GM21786 (cell line): ENCODE measurements around the gene YIPF1.

ENCODE experiments used
- ATAC-seq: cut with Tn5 transposase; IDR thresholded peaks from one replicate; pipeline ENCODE4 v1.9.1; 2021; ENCODE audit not compliant: unreplicated experiment

YIPF1 gene

DNA sequence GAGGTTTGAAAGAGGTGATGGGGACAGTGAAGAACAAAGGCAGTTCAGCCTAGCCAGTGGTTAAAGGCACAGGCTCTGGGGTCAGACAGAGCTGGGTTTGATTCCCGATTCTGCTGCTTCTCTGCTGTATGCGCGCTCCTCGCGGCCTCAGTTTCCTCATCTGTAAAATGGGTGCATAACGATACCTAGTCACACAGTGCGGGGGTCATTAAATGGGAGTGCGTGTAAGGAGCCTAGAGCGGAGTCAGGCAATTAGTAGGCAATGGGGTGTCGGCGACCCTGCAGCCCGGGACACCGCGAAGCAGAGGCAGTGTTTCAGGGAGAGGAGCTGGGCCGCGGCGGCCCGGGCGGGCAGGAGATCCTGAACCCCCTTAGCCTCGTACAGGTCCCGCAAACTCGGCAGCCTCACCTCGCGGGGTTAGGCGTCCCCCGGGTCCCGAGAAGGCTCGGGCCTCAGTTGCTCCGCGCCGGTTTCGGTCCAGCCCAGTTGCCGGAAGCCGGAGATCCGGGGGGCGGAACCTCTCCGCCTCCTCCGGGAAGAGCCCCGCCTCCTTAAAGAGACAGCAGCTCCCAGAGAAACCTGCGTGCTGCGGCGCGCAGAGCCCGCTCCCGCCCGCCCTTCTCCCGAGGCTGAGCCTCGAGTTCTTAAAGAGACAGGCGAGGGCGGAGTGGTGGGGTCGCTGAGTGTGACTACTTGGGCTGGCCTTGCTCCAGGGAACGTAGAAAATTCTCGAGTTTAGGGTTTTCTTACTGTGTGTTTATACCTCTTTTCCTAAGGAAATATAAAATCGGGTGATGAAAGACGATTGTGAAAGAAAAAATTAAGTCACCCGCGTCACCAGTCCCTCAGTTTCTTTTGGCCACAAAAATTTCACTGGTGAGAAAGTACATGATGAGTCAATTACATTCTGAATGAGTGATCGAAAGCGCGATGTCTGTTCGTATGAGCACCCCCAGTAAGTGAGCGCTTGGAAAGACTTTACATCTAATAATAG is at the start of gene YIPF1:
TSS of gene YIPF1 (minus strand) at position 494 of the 995 bp plus-strand sequence. CDS start 860 bp downstream, outside the sequence.
- peak; percentile 88 for ATAC-seq

DNA sequence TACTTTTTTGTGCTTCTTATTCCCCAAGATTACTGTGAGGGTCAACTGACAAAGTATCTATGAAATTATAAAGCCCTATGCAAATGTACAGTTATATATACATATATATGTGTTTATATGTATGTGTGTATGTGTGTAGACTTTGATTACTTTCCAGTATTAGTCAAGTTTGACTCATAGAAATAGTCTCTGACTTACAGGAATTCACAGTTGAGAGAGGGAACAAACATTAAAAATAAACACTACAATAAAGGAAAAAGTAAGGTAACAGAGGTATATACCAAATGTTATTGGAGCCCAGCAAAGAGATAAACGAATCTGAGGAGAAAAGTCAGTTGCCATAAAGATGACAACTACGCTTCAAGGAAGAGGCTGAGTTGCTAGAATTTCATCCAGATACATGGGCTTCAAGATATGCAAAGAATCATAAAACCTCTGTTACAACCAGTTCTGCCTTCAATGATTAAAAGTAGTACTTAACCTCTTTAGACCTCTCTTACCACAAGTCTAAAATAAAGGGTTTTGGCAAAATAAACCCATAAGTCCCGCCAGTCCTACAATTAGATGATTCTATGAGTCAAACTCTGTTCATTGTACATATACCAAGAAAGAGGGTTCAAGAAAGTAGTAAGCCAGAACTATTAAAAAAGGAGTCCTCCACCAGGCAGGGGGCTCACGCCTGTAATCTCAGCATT is 48.7 kb upstream of the YIPF1 start:
- ATAC-seq = no peak

DNA sequence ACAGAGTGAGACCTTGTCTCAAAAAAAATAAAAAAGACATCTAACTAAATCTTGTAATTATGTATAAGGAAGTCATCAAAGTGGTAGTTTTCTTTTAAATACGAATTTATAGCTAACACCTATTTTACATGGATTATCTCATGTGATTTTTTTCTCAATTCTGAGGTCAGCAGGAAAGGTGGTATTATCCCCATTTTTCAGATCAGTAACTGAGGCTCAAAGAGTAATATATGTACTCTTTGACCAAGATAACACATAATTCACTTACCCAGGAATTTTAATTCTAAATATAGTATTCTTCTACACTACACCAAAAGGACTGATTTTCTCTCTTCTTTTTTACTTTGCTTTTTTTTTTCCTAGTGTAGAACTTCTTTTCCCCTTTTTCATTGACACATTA is 46.8 kb upstream of the YIPF1 start:
- ATAC-seq = no peak

DNA sequence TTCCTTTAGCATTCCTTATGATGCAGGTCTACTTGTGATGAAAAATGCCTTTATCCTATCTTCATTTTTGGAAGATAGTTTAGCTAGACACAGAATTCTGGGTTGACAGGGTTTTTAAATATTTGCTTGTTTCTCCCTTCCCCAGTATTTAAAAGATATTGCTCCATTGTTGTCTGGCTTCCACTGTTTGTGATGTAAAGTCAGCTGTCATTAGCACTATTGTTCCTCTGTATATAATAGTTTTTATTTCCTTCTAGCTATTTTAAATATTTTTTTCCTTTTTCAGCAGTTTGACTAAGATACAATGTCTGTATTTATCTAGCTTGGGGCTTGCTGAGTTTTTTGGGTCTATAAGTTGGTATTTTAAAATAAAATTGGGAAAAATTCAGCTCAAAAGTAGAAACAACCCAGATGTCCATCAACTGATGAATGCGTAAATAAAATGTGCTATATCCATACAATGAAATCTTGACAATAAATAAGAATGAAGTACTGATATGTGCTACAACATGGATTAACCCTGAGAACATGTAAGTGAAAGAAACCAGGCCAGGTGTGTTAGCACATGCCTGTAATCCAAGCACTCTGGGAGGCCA is 44.7 kb upstream of the YIPF1 start:
- no peak for ATAC-seq

DNA sequence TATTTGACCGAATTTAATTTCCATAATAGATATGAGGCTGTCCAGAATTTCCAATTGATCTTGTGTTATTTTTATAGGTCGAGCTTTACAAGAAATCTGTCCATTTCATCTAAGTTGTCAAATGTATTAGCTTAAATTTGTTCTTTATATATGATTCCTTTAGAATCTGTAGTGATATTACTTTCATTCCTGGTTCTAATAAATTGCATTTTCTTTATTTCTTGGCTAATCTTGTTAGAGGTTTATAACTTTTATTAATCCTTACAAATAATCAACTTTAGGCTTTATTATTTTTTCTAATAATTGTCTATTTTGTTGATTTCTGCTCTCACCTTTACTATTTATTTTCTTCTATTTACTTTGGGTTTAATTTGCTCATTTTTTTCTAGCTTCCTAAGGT is 41.9 kb upstream of the YIPF1 start:
- no peak for ATAC-seq

DNA sequence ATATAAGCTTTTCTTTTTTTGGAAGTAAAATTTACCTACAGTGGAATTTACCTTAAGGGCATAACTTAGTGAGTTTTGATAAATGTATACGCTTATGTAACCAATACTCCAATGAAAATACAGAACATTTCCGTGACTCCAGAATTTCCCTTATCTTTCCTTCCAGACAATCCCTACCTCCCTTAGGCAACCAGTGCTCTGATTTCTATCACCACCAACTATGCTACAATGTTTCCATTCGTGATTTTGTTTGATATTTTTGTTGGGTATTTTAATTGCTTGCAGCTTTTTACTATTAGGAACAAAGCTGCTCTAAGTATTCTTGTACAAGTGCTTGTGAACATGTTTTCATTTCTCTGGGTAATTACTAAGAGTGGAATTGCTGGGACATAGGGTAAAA is 41.3 kb upstream of the YIPF1 start:
- no peak for ATAC-seq

DNA sequence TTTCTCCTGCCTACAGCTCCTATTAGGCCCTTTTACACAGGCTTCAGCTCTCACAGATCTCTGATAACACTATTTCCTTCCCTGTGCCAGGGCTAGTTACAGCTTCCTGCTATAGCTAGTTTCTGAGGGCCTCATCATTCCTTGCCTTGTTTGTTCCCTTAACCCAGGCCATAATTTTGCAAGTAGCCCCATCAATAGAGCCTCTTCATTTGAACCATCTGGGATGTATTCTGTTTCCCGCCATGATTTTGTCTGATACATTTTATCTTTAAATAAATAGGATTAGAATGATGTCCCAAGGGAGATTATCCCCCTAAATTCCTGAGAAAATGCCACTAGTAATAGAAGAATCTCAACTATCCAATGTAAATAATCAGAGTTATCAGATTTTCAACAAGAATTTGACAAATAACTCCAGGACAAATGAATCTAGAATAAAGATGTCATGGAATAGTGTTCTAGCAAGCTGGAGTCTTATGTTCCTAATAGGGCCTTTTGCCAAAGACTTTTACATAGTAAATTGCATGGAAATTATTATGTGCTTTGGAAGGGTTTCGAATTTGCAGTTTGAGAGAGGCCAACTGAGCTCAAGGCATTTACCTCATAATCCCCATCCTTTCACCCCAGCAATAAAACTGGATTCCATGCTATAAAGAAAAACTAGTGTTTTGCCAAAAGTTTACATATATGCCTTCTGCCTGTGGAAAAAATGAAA is 39.8 kb upstream of the YIPF1 start:
- no peak for ATAC-seq

DNA sequence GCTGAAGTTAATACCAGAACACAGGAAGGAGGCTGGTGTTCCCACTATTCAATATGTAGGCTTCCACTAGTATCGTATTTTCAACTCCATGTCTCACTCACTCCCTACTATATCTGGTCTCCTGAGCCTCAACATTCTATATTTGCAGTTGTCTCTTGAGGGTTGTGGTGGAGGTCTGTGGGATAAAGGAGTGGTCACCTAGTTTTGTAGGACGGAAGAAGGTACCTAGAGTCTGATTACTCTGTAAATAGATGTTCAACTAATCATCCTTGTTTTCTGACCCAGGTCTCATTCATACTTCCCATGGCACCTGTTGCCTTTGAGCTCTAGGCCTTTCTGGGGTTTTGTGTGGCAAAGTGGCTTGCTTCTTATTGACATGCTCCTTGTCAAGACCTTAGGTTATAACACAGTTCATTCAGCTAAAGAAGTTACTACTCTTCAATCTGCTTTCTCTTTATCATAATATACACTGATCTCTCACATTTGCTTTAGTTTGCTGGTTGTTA is 37.8 kb upstream of the YIPF1 start:
- ATAC-seq = no peak

DNA sequence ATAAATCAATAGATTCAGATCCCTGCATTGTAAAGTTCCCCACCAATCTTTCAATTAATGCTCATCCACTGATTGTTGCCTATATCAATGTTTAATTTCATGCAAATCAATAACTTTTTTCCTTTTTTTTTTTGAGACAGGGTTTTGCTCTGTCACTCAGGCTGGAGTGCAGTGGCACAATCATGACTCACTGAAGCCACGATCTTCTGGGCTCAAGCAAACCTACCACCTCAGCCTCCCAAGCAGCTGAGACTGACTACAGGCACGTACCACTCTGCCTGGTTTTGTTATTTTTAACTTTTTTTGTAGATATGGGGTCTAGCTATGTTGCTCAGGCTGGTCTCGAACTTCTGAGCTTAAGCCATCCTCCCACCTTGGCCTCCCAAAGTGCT is 30.1 kb upstream of the YIPF1 start:
- ATAC-seq = no peak

DNA sequence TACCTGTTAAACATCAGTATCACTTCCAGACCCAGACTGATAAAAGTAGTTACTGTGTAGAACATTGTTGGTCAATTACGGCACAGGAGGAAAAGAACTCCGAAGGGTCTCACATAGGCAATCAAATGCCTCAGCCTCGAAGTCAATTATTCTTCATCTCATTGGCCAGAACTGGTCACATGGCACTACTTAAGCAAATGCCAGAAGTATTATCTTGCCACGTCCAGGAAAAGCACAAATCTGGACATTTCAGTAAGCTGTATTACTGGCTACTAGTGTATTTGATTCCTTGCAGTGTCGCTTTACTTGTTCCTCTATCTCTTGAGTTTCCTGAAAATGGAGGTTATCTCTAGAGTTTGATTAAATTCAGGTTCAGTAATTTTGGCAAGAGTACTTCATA is 28.7 kb upstream of the YIPF1 start:
- ATAC-seq = no peak

DNA sequence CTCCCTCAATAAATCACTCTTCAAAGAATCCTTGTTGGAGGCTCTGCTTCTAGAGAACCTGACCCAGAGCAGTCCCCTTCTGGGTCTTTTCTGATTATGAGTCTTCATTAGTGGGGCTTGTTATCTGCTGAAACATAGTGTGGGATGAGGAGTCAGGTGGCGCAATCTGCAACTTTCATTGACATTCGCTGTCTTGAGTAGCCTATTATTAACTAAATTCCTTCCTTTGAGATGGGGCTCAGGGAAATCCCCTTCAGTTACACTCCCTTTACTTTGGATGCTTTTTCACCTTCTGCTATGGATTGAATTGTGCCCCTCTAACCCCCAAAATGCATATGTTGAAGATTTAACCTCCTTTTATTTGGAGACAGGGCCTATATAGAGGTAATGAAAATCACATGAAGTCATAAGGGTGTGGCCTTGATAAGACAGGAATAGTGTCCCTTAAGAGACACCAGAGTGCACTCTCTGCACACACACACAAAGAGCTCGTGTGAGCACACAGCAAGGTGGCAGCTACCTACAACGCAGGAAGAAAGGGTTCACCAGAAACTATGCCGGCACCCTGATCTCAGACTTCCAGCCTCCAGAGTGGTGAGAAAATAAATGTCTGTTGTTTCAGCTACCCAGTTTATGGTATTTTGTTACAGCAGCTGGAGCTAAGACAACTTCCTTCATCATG is 23.9 kb upstream of the YIPF1 start:
- no peak for ATAC-seq

DNA sequence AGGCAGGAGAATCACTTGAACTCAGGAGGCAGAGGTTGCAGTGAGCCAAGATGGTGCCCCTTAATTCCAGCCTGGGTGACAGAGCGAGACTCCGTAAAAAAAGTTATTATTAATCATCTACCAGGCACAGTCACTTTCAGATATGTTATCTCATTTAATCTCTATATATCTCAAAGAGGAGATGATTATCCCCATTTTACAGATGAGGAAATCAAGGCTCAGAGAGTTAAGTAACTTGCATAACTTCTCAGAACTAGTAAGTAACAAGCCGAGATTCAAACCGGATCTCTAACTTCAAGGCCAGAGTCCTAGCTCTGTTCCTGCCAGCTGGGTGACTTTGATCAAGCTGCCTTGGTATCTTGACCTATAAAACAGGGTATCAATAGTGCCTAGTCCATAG is 21.8 kb upstream of the YIPF1 start:
- no peak for ATAC-seq

DNA sequence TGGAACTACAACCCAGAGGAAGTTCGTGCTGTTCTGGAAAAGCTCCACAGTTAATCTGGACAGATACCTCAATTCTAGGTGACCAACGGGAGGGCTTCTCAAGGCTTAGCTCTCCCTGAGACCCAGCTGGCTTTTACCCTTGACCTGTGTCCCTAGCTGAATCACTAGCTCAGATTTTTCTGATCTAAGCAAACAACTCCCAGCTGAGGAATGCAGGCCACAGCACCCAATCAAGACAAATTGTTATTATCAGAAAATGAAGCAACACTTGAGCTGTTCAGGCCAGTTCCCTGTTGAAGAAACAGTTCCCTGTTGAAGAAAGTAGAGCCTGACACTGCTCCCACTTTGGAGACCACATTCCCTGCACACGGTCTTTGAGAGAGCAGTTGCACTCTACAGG is 20.3 kb upstream of the YIPF1 start:
- no peak for ATAC-seq

DNA sequence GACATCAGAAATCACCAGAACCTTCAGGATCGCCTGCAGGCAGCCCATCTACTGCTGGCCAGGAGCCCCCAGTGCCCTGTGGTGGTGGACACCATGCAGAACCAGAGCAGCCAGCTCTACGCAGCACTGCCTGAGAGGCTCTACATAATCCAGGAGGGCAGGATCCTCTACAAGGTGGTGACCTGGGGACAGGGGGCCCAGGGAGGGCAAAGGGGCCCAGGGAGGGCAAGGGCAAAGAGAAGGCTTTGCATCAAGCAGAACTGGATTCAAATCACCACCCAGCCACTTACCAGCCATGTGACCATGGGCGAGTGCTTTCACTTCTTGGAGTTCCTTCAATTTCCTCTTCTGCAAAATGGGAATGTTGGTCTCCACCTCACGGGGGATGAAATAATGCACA is 16.5 kb upstream of the YIPF1 start:
- ATAC-seq = no peak

DNA sequence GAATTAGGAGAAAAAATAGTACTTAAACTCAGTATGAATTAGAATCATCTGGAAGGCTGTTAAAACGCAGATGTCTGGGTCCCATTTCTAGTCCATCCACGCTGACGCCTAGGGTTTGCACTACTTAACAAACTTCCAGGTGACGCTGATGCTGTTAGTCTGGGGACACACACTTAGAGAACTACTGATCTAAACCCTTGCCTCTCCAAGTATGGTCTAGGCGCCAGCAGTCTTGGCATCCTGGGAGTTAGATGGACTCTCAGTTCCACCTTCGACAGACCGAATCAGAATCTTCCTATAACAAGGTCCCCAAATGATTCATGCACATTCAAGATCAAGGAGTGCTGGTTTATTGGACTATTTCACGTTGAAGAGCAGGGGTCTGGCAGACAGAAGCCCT is 15.9 kb upstream of the YIPF1 start:
- ATAC-seq = no peak

DNA sequence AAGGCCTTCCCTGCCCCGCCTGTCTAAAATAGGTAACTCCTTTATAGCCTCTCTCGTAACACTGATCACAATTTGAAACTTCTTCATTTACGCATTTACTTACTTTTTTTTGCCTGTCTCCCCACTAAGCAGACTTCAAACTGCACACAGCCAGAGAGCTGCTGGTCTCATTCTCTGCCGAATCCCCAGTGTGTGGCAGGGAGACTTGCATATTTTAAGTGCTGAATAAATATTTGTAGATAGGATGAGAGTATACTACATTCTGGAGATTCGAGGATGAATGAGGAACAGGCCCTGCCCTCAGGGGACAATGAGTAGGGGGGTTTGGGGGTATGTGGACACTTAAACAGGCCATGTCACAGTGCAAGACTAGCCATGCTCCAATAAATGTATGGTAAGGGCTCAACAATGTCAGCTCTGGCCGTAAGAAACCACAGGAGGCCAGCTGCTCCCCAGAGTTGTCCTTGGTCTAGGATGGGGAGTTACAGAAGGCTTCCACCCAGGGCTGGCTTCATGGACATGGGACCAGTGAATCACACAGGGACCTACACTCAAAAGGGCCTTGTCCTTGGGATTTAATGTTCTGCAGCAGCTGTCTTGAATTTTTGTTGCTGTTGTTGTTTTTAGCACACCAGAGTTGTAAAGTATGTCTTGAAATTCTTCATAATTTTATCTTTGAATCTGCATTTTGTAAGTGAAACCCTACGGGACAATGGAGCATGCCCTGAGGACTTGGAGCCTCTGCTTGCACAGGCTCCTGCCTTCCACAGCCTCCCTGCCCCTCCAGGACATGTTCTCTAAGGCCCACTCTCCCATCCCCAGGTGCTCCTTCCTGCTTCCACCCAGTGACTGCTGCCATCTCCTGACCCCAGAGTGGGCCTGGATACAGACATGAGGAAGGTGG is 12.9 kb upstream of the YIPF1 start:
- ATAC-seq = no peak

DNA sequence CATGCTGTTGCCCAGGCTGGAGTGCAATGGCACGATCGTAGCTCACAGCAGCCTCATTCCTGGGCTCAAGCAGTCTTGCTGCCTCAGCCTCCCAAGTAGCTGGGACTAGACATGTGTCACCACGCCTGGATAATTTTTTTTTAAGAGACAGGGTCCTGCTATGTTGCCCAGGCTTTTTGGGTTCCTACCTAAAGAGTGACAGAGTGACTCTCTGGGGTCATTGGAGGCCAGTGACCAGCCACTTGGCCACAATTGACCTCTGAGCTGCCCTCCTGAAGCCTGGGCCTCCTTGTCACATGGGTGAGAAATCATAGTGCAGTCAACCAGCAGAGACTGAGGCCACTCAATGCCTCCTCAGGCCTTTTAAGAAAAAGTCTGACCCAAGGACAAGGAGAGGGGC is 10.1 kb upstream of the YIPF1 start:
- no peak for ATAC-seq

DNA sequence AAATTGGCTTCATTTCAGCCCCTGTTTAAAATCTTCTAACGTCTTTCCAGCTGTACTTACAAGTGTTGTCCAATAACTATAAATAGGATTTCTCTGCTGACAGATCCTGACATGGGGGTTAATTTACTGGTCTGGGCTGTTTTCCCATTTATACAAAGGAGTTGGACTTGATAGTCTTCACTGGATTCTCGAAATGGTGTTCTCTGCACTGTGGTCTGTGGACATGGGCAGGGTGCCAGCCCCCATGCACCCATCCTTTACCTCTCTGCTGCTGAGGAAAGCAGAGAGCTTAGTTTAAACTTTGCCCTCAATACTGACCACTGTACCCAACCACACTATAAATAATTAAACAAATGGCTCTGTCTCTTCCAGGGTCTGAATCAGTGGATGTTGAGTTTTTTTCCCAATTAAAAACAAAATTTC is 9.6 kb upstream of the YIPF1 start:
- ATAC-seq = no peak

DNA sequence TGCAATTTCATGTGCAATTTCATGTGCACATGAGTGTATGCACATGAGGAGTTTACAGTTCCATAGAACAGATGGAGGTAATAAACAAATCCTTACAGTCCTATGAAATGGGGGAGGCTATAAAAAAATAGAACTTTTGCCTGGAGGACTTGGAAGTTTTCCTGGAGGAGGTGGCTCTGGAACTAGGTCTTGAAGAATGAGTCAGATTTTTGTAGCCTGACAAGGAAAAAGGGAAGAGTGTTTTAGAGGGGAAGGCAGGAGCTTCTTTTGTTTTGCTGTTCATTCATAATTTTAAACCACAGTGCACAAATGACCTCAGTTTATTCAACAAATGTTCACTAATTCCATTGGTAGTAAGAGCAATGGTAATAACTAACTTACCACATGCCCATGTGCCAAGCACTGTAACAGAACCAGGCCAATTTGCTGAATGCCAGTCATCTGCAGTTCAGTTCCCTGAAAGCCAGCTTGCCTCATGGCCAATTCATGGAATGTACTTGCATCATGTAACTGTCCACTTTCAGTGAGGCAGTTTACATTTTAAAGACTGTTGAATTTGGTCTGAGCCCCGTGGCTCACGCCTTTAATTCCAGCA is 7.1 kb upstream of the YIPF1 start:
- no peak for ATAC-seq
